ENCODE data around the gene CEBPZ. TPM values are rescaled to one million over a fixed set of nuclear protein-coding genes. Genes with fewer than 3 reads are reported as not detected.

Gene CEBPZ
- total RNA-seq, 2 experiments from 2014 or later, result 69.2 to 78.6 TPM

- CTCF ChIA-PET, result interaction anchor here (0.6 kb wide), 1 partner anchor 39 kb away, joined by 3 read pairs; no protein-coding TSS in a partner anchor
- Mint-ChIP-seq H3K36me3 (ENCODE audit: low read depth) (peaks cover 29% of the 10 kb centered on the region), H3K9me3 (no peaks in the 10 kb centered on the region), H3K4me3 (no peak overlapping the region), H3K27me3 (no peaks in the 10 kb centered on the region), H3K4me1 (ENCODE audit: low read depth) (peaks cover 3% of the 10 kb centered on the region), H3K27ac (no peak overlapping the region)
- DNase-seq, result no peak
- TF ChIP-seq CTCF (IDR thresholded peaks at IDR 0.05), result no peak
- intact Hi-C loops (cut with micrococcal nuclease), result no loop called here
- POLR2A ChIA-PET, result no interaction called here
- ATAC-seq, result no peak
Observed at GRCh38 chr2:37268111-37268510, 36.7 kb upstream of the CEBPZ start.

- ChIA-PET CTCF (interaction anchor here (0.6 to 1.0 kb wide), 2 partner anchors 39 to 128 kb away, joined by 3 read pairs; no protein-coding TSS in a partner anchor), POLR2A (no interaction called here)
- no peaks in the 10 kb centered on the region for H3K9me3 Mint-ChIP-seq
- ATAC-seq, result no peak
- no peak overlapping the region for H3K27ac Mint-ChIP-seq
- intact Hi-C loops (cut with micrococcal nuclease), result no loop called here
- H3K4me3 Mint-ChIP-seq, result no peak overlapping the region
- no peaks in the 10 kb centered on the region for H3K27me3 Mint-ChIP-seq
- TF ChIP-seq CTCF (IDR thresholded peaks at IDR 0.05), result no peak
- H3K4me1 Mint-ChIP-seq (ENCODE audit: low read depth), result peaks cover 3% of the 10 kb centered on the region
- no peak for DNase-seq
- peaks cover 28% of the 10 kb centered on the region for H3K36me3 Mint-ChIP-seq (ENCODE audit: low read depth)
Observed at GRCh38 chr2:37267685-37268084, 36.3 kb upstream of the CEBPZ start.

GRCh38 chr2:37263839-37264238 lies 32.4 kb upstream of the CEBPZ start:
- CTCF ChIA-PET, result no interaction called here
- DNase-seq, result no peak

GRCh38 chr2:37262522-37262921 lies 31.1 kb upstream of the CEBPZ start:
- Mint-ChIP-seq H3K36me3 (ENCODE audit: low read depth) (peaks cover 25% of the 10 kb centered on the region), H3K27me3 (no peaks in the 10 kb centered on the region), H3K9me3 (no peaks in the 10 kb centered on the region), H3K4me1 (ENCODE audit: low read depth) (peaks cover under 1% of the 10 kb centered on the region), H3K27ac (no peak overlapping the region), H3K4me3 (no peak overlapping the region)
- intact Hi-C loops (cut with micrococcal nuclease), result no loop called here
- DNase-seq, result no peak
- no peak for ATAC-seq
- no peak for TF ChIP-seq CTCF (IDR thresholded peaks at IDR 0.05)
- ChIA-PET CTCF (interaction anchor here (1.3 kb wide), 1 partner anchor 98 kb away, joined by 3 read pairs; no protein-coding TSS in a partner anchor), POLR2A (no interaction called here)

More at GRCh38 chr2:37263839-37264238, 32.4 kb upstream of the CEBPZ start:
- TF ChIP-seq CTCF (IDR thresholded peaks at IDR 0.05), result no peak
- H3K4me3 Mint-ChIP-seq, result no peak overlapping the region
- no peaks in the 10 kb centered on the region for H3K9me3 Mint-ChIP-seq
- H3K27ac Mint-ChIP-seq, result no peak overlapping the region
- intact Hi-C loops (cut with micrococcal nuclease), result no loop called here
- POLR2A ChIA-PET, result interaction anchor here (0.6 kb wide), 1 partner anchor 262 kb away, joined by 3 read pairs; no protein-coding TSS in a partner anchor
- H3K27me3 Mint-ChIP-seq, result no peaks in the 10 kb centered on the region
- peaks cover 32% of the 10 kb centered on the region for H3K36me3 Mint-ChIP-seq (ENCODE audit: low read depth)
- H3K4me1 Mint-ChIP-seq (ENCODE audit: low read depth), result peaks cover 3% of the 10 kb centered on the region
- no peak for ATAC-seq

- Mint-ChIP-seq H3K36me3 (ENCODE audit: low read depth) (peaks cover 25% of the 10 kb centered on the region), H3K27ac (no peak overlapping the region), H3K4me3 (no peak overlapping the region), H3K9me3 (no peaks in the 10 kb centered on the region), H3K4me1 (ENCODE audit: low read depth) (peaks cover 2% of the 10 kb centered on the region), H3K27me3 (no peaks in the 10 kb centered on the region)
- ATAC-seq (no peak), DNase-seq (no peak)
- intact Hi-C loops (cut with micrococcal nuclease), result no loop called here
- ChIA-PET POLR2A (no interaction called here), CTCF (no interaction called here)
- no peak for TF ChIP-seq CTCF (IDR thresholded peaks at IDR 0.05)
Observed at GRCh38 chr2:37250869-37251740, 19.7 kb upstream of the CEBPZ start.

Measured in activated CD8-positive, alpha-beta T cell treated with anti-CD3 and anti-CD28 coated beads for 36 hours (primary cell).